B cell (primary cell): ENCODE measurements around the gene BPIFA3. TPM values are rescaled to one million over a fixed set of nuclear protein-coding genes. Genes with fewer than 3 reads are reported as not detected.

Experiments
- ATAC-seq: fragments of 200-7000 bp; cut with Tn5 transposase; one replicate; pipeline ENCODE4 v1.10.0; 2021; ENCODE audit warnings: low read depth, mild to moderate bottlenecking, moderate number of reproducible peaks, moderate library complexity
- CTCF ChIA-PET: fragments of 350-600 bp; sonication (Branson Sonifier 250); formaldehyde crosslinking; loops from one replicate; lab custom pipeline; 2021; ENCODE audit warnings: antibody characterized with exemption, inconsistent platforms; lab: Charles Lee
- POLR2A ChIA-PET: fragments of 350-600 bp; sonication (Branson Sonifier 250); formaldehyde crosslinking; loops from one replicate; lab custom pipeline; 2021; ENCODE audit warnings: antibody characterized with exemption; lab: Charles Lee
- DNase-seq: peaks from one replicate; pipeline ENCODE4 v3.0.0; 2013
- H2AFZ ChIP-seq: 2 replicates; pipeline ENCODE4 v1.6.1; 2012; ENCODE audit warnings: mild to moderate bottlenecking, low read depth, low read length; ENCODE audit not compliant: insufficient read depth, poor library complexity, severe bottlenecking
- H3K27ac ChIP-seq, 2 donors: 1 replicate in 1 of 2; 2 replicates in 1 of 2; pipeline ENCODE4 v1.5.1; 2012 to 2013; ENCODE audit warnings: low read length in 2 of 2, mild to moderate bottlenecking in 2 of 2, moderate library complexity in 1 of 2
- H3K27me3 ChIP-seq, 4 experiments: fragments of 200-600 bp in 1 of 4; sonication (generic) in 1 of 4; replicated peaks in 1 of 4; 1 replicate in 2 of 4; 2 replicates in 2 of 4; pipeline versions ENCODE4 v1.6.1 to v1.7.0; 2013 to 2016; ENCODE audit warnings: low read length in 3 of 4, mild to moderate bottlenecking in 2 of 4, mixed read lengths in 1 of 4, moderate library complexity in 1 of 4; ENCODE audit not compliant: insufficient read depth in 4 of 4, control insufficient read depth in 3 of 4; ENCODE audit errors: control extremely low read depth in 1 of 4
- H3K36me3 ChIP-seq, 2 experiments: replicated peaks in 1 of 2; 1 replicate in 1 of 2; 2 replicates in 1 of 2; pipeline versions ENCODE4 v1.6.1 to v1.7.1; 2013; ENCODE audit warnings: low read length in 1 of 2; ENCODE audit not compliant: insufficient read depth in 2 of 2, control insufficient read depth in 1 of 2; ENCODE audit errors: control extremely low read depth in 1 of 2, extremely low read depth in 1 of 2
- H3K4me1 ChIP-seq, 2 donors: fragments of 200-600 bp in 1 of 2; sonication (generic) in 1 of 2; 1 replicate in 1 of 2; 2 replicates in 1 of 2; pipeline versions ENCODE4 v1.5.1 to v1.6.1; 2013 to 2017; ENCODE audit warnings: low read length in 2 of 2; ENCODE audit not compliant: control insufficient read depth in 2 of 2, insufficient read depth in 2 of 2
- H3K4me2 ChIP-seq: replicated peaks from 2 replicates; pipeline ENCODE3; 2012; ENCODE audit warnings: mild to moderate bottlenecking, low read depth, low read length; ENCODE audit not compliant: poor library complexity, severe bottlenecking
- H3K4me3 ChIP-seq, 5 experiments: fragments of 200-600 bp in 1 of 5; sonication (generic) in 1 of 5; 1 replicate in 3 of 5; 2 replicates in 2 of 5; pipeline versions ENCODE4 v1.5.1 to v1.7.0; 2011 to 2016; ENCODE audit warnings: low read length in 4 of 5, mild to moderate bottlenecking in 4 of 5, low read depth in 2 of 5, control low read depth in 1 of 5, moderate library complexity in 1 of 5; ENCODE audit not compliant: insufficient read depth in 1 of 5; ENCODE audit errors: control extremely low read depth in 1 of 5, extremely low read depth in 1 of 5
- H3K79me2 ChIP-seq: fragments of 200-600 bp; sonication (generic); one replicate; pipeline ENCODE4 v1.6.0; 2016; ENCODE audit warnings: low read length; ENCODE audit not compliant: control insufficient read depth, insufficient read depth
- H3K9ac ChIP-seq: fragments of 200-600 bp; sonication (generic); 2 replicates; pipeline ENCODE4 v1.6.1; 2017; ENCODE audit warnings: mild to moderate bottlenecking, low read length, moderate library complexity
- H3K9me3 ChIP-seq, 3 donors: one replicate each; pipeline versions ENCODE4 v1.6.1 to v1.7.1; 2013; ENCODE audit warnings: low read length in 2 of 3; ENCODE audit not compliant: control insufficient read depth in 2 of 3, insufficient read depth in 1 of 3; ENCODE audit errors: control extremely low read depth in 1 of 3
- H4K20me1 ChIP-seq: 2 replicates; pipeline ENCODE4 v1.6.0; 2012; ENCODE audit warnings: mild to moderate bottlenecking, low read length; ENCODE audit not compliant: insufficient read depth, control insufficient read depth, poor library complexity, severe bottlenecking
- H3K27ac Mint-ChIP-seq: one replicate; pipeline ENCODE4 v1.8.0; 2021; ENCODE audit warnings: mixed read lengths
- H3K27me3 Mint-ChIP-seq: one replicate; pipeline ENCODE4 v1.8.0; 2021; ENCODE audit warnings: mixed read lengths
- H3K4me1 Mint-ChIP-seq: one replicate; pipeline ENCODE4 v1.8.0; 2021; ENCODE audit warnings: mixed read lengths
- H3K4me3 Mint-ChIP-seq: one replicate; pipeline ENCODE4 v1.8.0; 2021; ENCODE audit warnings: mixed read lengths
- H3K9me3 Mint-ChIP-seq: one replicate; pipeline ENCODE4 v1.8.0; 2022; ENCODE audit warnings: mixed read lengths; ENCODE audit not compliant: insufficient read depth
- CTCF ChIP-seq: fragments of 200-600 bp; IDR thresholded peaks from one replicate; pipeline ENCODE4 v1.8.0; 2022; ENCODE audit warnings: antibody characterized with exemption, mild to moderate bottlenecking
- EZH2 ChIP-seq: IDR thresholded peaks from 2 replicates; pipeline ENCODE4 v1.6.1; 2012; ENCODE audit warnings: borderline replicate concordance, low read depth, mild to moderate bottlenecking, moderate library complexity, low read length; ENCODE audit not compliant: insufficient read depth, poor library complexity, severe bottlenecking
- WGBS: methylation state at CpG from one replicate; pipeline ENCODE4 v1.1.5; 2013; ENCODE audit warnings: missing lambda C conversion rate; ENCODE audit not compliant: insufficient coverage; 5-methylcytosine and 5-hydroxymethylcytosine counted together
- intact Hi-C: fragments of 100-400 bp; cut with micrococcal nuclease; formaldehyde crosslinking; loops from one replicate; pipeline ENCODE4 v1.10.0; 2022
- polyA plus RNA-seq: library from polyadenylated mRNA; depleted of rRNA; stranded (reverse); fragments of >200 nt; gene quantifications from 2 replicates; pipeline ENCODE4 v1.2.3, GENCODE V29; 2012
- total RNA-seq, 2 donors: library from RNA; stranded (reverse); fragments of 120-200 nt in 1 of 2; gene quantifications; 1 replicate in 1 of 2; 2 replicates in 1 of 2; pipeline versions ENCODE4 v1.2.3 to v1.2.4, GENCODE V29; 2013 to 2022

Gene BPIFA3
- total and polyA plus RNA-seq, 2 donors (not counting 1 experiment from before 2014, with no cell fraction given): not detected

- WGBS: 83% methylated on average over 10 of the region's 12 CpGs
Observed at GRCh38 chr20:33276303-33277113, 59.4 kb downstream of the BPIFA3 start.

More at GRCh38 chr20:33276303-33277113, 59.4 kb downstream of the BPIFA3 start:
- Mint-ChIP-seq H3K27ac (no peak overlapping the region), H3K27me3 (peaks cover 20% of the 10 kb centered on the region), H3K4me3 (no peak overlapping the region), H3K4me1 (no peaks in the 10 kb centered on the region), H3K9me3 (no peaks in the 10 kb centered on the region)
- no peak overlapping the region for H3K9ac ChIP-seq
- H3K27ac ChIP-seq: no peak overlapping the region
- H3K4me1 ChIP-seq: no peaks in the 10 kb centered on the region
- no peaks in the 10 kb centered on the region for H3K79me2 ChIP-seq
- H3K27me3 ChIP-seq: no peaks in the 10 kb centered on the region
- H2AFZ ChIP-seq: no peak overlapping the region
- H3K4me3 ChIP-seq: no peak overlapping the region
- ChIA-PET CTCF (interaction anchor here (0.6 kb wide), 1 partner anchor 8 kb away, joined by 3 read pairs; no protein-coding TSS in a partner anchor), POLR2A (no interaction called here)
- no peak for DNase-seq
- H3K9me3 ChIP-seq: no peaks in the 10 kb centered on the region
- H3K4me2 ChIP-seq: no peak overlapping the region
- intact Hi-C loops: no loop called here
- no peak for ATAC-seq
- H4K20me1 ChIP-seq: no peaks in the 10 kb centered on the region
- H3K36me3 ChIP-seq: no peaks in the 10 kb centered on the region
- TF ChIP-seq CTCF (no peak), EZH2 (no peak)

Other genes with a start within 250 kb of the BPIFA3 start
- not detected in 2 replicates for gene SUN5, start 212.9 kb upstream of the BPIFA3 start, total RNA-seq
- not detected in 2 replicates for gene SUN5, start 212.9 kb upstream of the BPIFA3 start, polyA plus RNA-seq
- gene BPIFB2, start 209.6 kb upstream of the BPIFA3 start, total RNA-seq: not detected in 2 replicates
- gene BPIFB2, start 209.6 kb upstream of the BPIFA3 start, polyA plus RNA-seq: not detected in 2 replicates
- gene BPIFB6, start 185.7 kb upstream of the BPIFA3 start, total RNA-seq: not detected in 2 replicates
- not detected in 2 replicates for gene BPIFB6, start 185.7 kb upstream of the BPIFA3 start, polyA plus RNA-seq
- not detected in 2 replicates for gene BPIFB3, start 163.4 kb upstream of the BPIFA3 start, total RNA-seq
- gene BPIFB3, start 163.4 kb upstream of the BPIFA3 start, polyA plus RNA-seq: not detected in 2 replicates
- not detected in 2 replicates for gene BPIFB4, start 137.7 kb upstream of the BPIFA3 start, total RNA-seq
- not detected in 2 replicates for gene BPIFB4, start 137.7 kb upstream of the BPIFA3 start, polyA plus RNA-seq
- gene BPIFA2, start 49.2 kb upstream of the BPIFA3 start, total RNA-seq: not detected in 2 replicates
- gene BPIFA2, start 49.2 kb upstream of the BPIFA3 start, polyA plus RNA-seq: not detected in 2 replicates
- gene BPIFA1, start 18.6 kb downstream of the BPIFA3 start, total RNA-seq: not detected in 2 replicates
- gene BPIFA1, start 18.6 kb downstream of the BPIFA3 start, polyA plus RNA-seq: not detected in 2 replicates
- gene BPIFB1, start 65.9 kb downstream of the BPIFA3 start, total RNA-seq: not detected in 2 replicates
- not detected in 2 replicates for gene BPIFB1, start 65.9 kb downstream of the BPIFA3 start, polyA plus RNA-seq
- gene CDK5RAP1, start 184.2 kb downstream of the BPIFA3 start, total RNA-seq: 50.4 and 52.6 TPM in 2 replicates
- gene CDK5RAP1, start 184.2 kb downstream of the BPIFA3 start, polyA plus RNA-seq: 60.5 and 77.0 TPM in 2 replicates
- gene SNTA1, start 226.4 kb downstream of the BPIFA3 start, total RNA-seq: 9.9 and 11.5 TPM in 2 replicates
- gene SNTA1, start 226.4 kb downstream of the BPIFA3 start, polyA plus RNA-seq: 3.9 and 7.0 TPM in 2 replicates